ENCODE data around the gene SLA2.

DNA sequence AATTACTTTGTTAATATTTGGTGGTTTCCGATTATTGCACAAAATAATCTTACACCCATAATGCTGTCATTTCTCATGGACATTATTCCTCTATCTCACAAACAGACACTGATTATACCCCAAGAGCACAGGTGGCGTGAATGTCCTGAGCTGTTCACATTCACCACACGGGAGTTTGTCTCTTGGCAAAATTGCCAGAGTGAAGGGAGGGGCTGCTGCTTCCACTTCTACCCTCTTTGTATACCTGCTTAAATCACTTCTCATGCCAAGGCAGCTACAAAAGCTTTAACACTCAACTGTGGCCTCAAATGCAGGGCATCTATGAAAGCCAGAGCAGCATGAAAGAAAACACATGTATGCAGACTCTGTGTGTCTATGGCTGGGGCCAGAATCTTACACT lies 41.9 kb upstream of the SLA2 start:
- no peak for TF ChIP-seq HDAC2 (IDR thresholded peaks at IDR 0.05; ENCODE audit: borderline replicate concordance in 1 of 2, low read depth in 2 of 2, low read length in 2 of 2)
- TF ChIP-seq CTCF (IDR thresholded peaks at IDR 0.05; ENCODE audit: control extremely low read depth in 1 of 3, insufficient read depth in 1 of 3, low read depth in 1 of 3, low read length in 3 of 3), result no peak
- TF ChIP-seq SP2 (IDR thresholded peaks at IDR 0.05; ENCODE audit: low read length), result no peak
- no peak for TF ChIP-seq RBBP5 (IDR thresholded peaks at IDR 0.05; ENCODE audit: borderline replicate concordance, low read depth, low read length)
- TF ChIP-seq ZNF274 (IDR thresholded peaks at IDR 0.05; ENCODE audit: borderline replicate concordance, extremely low read depth, low read length), result no peak
- no peak for TF ChIP-seq SP1 (IDR thresholded peaks at IDR 0.05; ENCODE audit: low read depth, low read length)
- no peak for TF ChIP-seq POLR2A (IDR thresholded peaks at IDR 0.05; ENCODE audit: control extremely low read depth in 1 of 2, low read depth in 2 of 2, low read length in 2 of 2)
- TF ChIP-seq RXRA (IDR thresholded peaks at IDR 0.05; ENCODE audit: insufficient read depth, low read depth, low read length), result no peak
- no peak for TF ChIP-seq TCF12 (IDR thresholded peaks at IDR 0.05; ENCODE audit: low read depth, low read length)
- TF ChIP-seq NANOG (IDR thresholded peaks at IDR 0.05; ENCODE audit: insufficient read depth, low read depth, low read length, poor library complexity, severe bottlenecking), result no peak
- TF ChIP-seq, protein P1, sequence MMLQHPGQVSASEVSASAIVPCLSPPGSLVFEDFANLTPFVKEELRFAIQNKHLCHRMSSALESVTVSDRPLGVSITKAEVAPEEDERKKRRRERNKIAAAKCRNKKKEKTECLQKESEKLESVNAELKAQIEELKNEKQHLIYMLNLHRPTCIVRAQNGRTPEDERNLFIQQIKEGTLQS (IDR thresholded peaks at IDR 0.05; ENCODE audit: insufficient read depth, low read depth, low read length), result no peak
- no peak for TF ChIP-seq SAP30 (IDR thresholded peaks at IDR 0.05; ENCODE audit: insufficient read depth, insufficient replicate concordance, low read length)
- no peak for TF ChIP-seq YY1 (IDR thresholded peaks at IDR 0.05; ENCODE audit: low read depth, low read length)
- no peak for TF ChIP-seq CBX5 (IDR thresholded peaks at IDR 0.05; ENCODE audit: low read depth, low read length)
